GM23338 (cell line): Measurements from ENCODE around the gene COPB1. TPM values are rescaled to one million over a fixed set of nuclear protein-coding genes. Genes with fewer than 3 reads are reported as not detected.

Source experiments
- ATAC-seq: fragments of 200-7000 bp; cut with Tn5 transposase; 3 replicates; pipeline ENCODE4 v1.9.1; 2020
- DNase-seq: peaks from one replicate; pipeline ENCODE4 v3.0.0-alpha.2; 2015; ENCODE audit warnings: low spot score
- H2AFZ ChIP-seq: fragments of 200-600 bp; sonication (generic); 2 replicates; pipeline ENCODE4 v1.8.0; 2016; ENCODE audit warnings: antibody characterized with exemption, mild to moderate bottlenecking, moderate library complexity
- H3F3A ChIP-seq: fragments of 200-600 bp; sonication (generic); replicated peaks from 2 replicates; pipeline ENCODE4 v1.8.0; 2017; ENCODE audit warnings: antibody characterized with exemption, mixed run types, low read depth
- H3K27ac ChIP-seq: fragments of 200-600 bp; sonication (generic); 2 replicates; pipeline ENCODE4 v1.6.1; 2016; ENCODE audit warnings: low read depth
- H3K27me3 ChIP-seq: fragments of 200-600 bp; sonication (generic); 2 replicates; pipeline ENCODE4 v1.8.0; 2016; ENCODE audit warnings: mild to moderate bottlenecking, mixed run types, moderate library complexity; ENCODE audit not compliant: insufficient read depth
- H3K36me3 ChIP-seq: fragments of 200-600 bp; sonication (generic); 2 replicates; pipeline ENCODE4 v1.8.0; 2016; ENCODE audit warnings: mild to moderate bottlenecking; ENCODE audit not compliant: insufficient read depth
- H3K4me1 ChIP-seq: fragments of 200-600 bp; sonication (generic); 2 replicates; pipeline ENCODE4 v1.8.0; 2016; ENCODE audit warnings: mild to moderate bottlenecking, moderate library complexity; ENCODE audit not compliant: insufficient read depth
- H3K4me2 ChIP-seq: fragments of 200-600 bp; sonication (generic); 2 replicates; pipeline ENCODE4 v1.7.1; 2017; ENCODE audit warnings: mixed run types
- H3K4me3 ChIP-seq: fragments of 200-600 bp; sonication (generic); 2 replicates; pipeline ENCODE4 v1.6.1; 2016; ENCODE audit warnings: mixed run types
- H3K79me2 ChIP-seq: fragments of 200-600 bp; sonication (generic); replicated peaks from 2 replicates; pipeline ENCODE4 v1.8.0; 2017; ENCODE audit warnings: mild to moderate bottlenecking; ENCODE audit not compliant: insufficient read depth
- H3K9me2 ChIP-seq: fragments of 200-600 bp; sonication (generic); 2 replicates; pipeline ENCODE4 v1.8.0; 2017; ENCODE audit not compliant: insufficient read depth
- H4K20me1 ChIP-seq: fragments of 200-600 bp; sonication (generic); replicated peaks from 2 replicates; pipeline ENCODE4 v1.8.0; 2017; ENCODE audit warnings: mild to moderate bottlenecking; ENCODE audit not compliant: insufficient read depth
- H3K27ac Mint-ChIP-seq: 2 replicates; pipeline ENCODE4 v1.8.0; 2020; ENCODE audit warnings: inconsistent platforms, mild to moderate bottlenecking, moderate library complexity, mixed read lengths
- H3K27me3 Mint-ChIP-seq: 3 replicates; pipeline ENCODE4 v1.8.0; 2022; ENCODE audit warnings: low read depth, mild to moderate bottlenecking, moderate library complexity, mixed read lengths, inconsistent platforms; ENCODE audit not compliant: insufficient read depth, poor library complexity
- H3K36me3 Mint-ChIP-seq: 3 replicates; pipeline ENCODE4 v1.8.0; 2021; ENCODE audit warnings: low read depth, mild to moderate bottlenecking, inconsistent platforms, moderate library complexity, mixed read lengths
- H3K4me1 Mint-ChIP-seq: 3 replicates; pipeline ENCODE4 v1.8.0; 2020; ENCODE audit warnings: mild to moderate bottlenecking, inconsistent platforms, mixed read lengths
- H3K4me3 Mint-ChIP-seq: 3 replicates; pipeline ENCODE4 v1.8.0; 2021; ENCODE audit warnings: moderate library complexity, mild to moderate bottlenecking, inconsistent platforms, mixed read lengths
- H3K9me3 Mint-ChIP-seq: 3 replicates; pipeline ENCODE4 v1.8.0; 2020; ENCODE audit warnings: moderate library complexity, mild to moderate bottlenecking, inconsistent platforms, mixed read lengths
- CREB1 ChIP-seq: fragments of 250-450 bp; sonication (Bioruptor Pico); IDR thresholded peaks from 2 replicates; pipeline ENCODE4 v1.5.0; 2020; ENCODE audit warnings: low read depth, mild to moderate bottlenecking, moderate library complexity
- ETS1 ChIP-seq: IDR thresholded peaks from 2 replicates; pipeline ENCODE4 v1.6.1; 2016; ENCODE audit warnings: antibody characterized with exemption
- EZH2phosphoT487 ChIP-seq: fragments of 200-600 bp; sonication (generic); IDR thresholded peaks from one replicate; pipeline ENCODE4 v1.8.1; 2018; ENCODE audit warnings: antibody characterized with exemption; ENCODE audit not compliant: unreplicated experiment
- JUNB ChIP-seq: IDR thresholded peaks from one replicate; pipeline ENCODE4 v1.6.1; 2016; ENCODE audit warnings: antibody characterized with exemption; ENCODE audit not compliant: unreplicated experiment
- NANOG ChIP-seq: IDR thresholded peaks from 2 replicates; pipeline ENCODE4 v1.6.1; 2016; ENCODE audit warnings: antibody characterized with exemption, borderline replicate concordance
- POLR2AphosphoS5 ChIP-seq: IDR thresholded peaks from 2 replicates; pipeline ENCODE4 v1.6.1; 2016; ENCODE audit warnings: antibody characterized with exemption, low read depth
- STAT1 ChIP-seq: IDR thresholded peaks from one replicate; pipeline ENCODE4 v1.6.1; 2016; ENCODE audit warnings: antibody characterized with exemption; ENCODE audit not compliant: unreplicated experiment
- ZNF114 ChIP-seq: fragments of 250-450 bp; sonication (Bioruptor Pico); IDR thresholded peaks from 2 replicates; pipeline ENCODE4 v1.5.0; 2020; ENCODE audit warnings: mild to moderate bottlenecking, moderate library complexity
- ZNF331 ChIP-seq: fragments of 250-450 bp; sonication (Bioruptor Pico); IDR thresholded peaks from 2 replicates; pipeline ENCODE4 v1.5.0; 2020; ENCODE audit warnings: low read depth, mild to moderate bottlenecking, moderate library complexity
- ZNF462 ChIP-seq: fragments of 250-450 bp; sonication (Bioruptor Pico); IDR thresholded peaks from 2 replicates; pipeline ENCODE4 v1.5.0; 2020; ENCODE audit warnings: mild to moderate bottlenecking, moderate library complexity
- polyA plus RNA-seq: library from polyadenylated mRNA; unstranded; fragments of >200 nt; fragmentation: Nextera tagmentation; extraction: Ambion mirVana; gene quantifications from 2 replicates; pipeline ENCODE4 v1.2.1, GENCODE V29; 2016
- total RNA-seq: library from RNA; depleted of rRNA; stranded (reverse); fragments of >200 nt; shearing (Covaris generic); gene quantifications from 2 replicates; pipeline ENCODE4 v1.2.3, GENCODE V29; 2014
- TF ChIP-seq, protein P1 (sequence below): IDR thresholded peaks from one replicate; pipeline ENCODE4 v1.6.1; 2018; ENCODE audit warnings: antibody characterized with exemption; ENCODE audit not compliant: unreplicated experiment
- TF ChIP-seq, protein P2 (sequence below), 2 experiments: fragments of 200-600 bp in 1 of 2; sonication (generic) in 1 of 2; conservative IDR thresholded peaks; 2 replicates each; pipeline versions ENCODE4 v1.5.1 to v1.6.1; 2016 to 2017; ENCODE audit warnings: antibody characterized with exemption in 2 of 2, low read depth in 2 of 2, mild to moderate bottlenecking in 2 of 2, moderate library complexity in 1 of 2

Gene COPB1
- total and polyA plus RNA-seq, 2 experiments from 2014 or later, result 42.3 to 104 TPM

DNA sequence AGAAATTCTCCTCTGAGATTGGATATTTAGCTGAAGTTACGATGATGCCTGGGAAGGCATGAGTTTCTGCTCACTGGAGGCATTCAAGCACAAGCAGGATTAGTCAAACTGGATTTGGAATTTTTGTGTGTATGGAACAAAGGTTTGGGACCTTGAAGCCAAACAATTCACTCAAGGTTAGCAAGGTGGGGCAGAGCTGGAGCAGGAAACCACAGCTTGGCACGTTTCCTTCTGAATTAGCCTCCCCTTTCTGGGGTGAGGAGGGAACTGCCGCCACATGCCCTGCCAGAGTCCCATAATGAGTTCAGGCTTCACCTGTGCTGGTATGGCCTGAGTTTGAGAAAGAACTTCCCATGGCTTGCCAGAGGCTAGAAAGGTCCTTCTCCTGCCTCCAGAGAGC, 89.7 kb downstream of the COPB1 start:
- Histone ChIP-seq H3K27ac (no peak overlapping the region), H3K4me3 (no peak overlapping the region), H3F3A (peaks cover 3% of the 10 kb centered on the region; the same call in 1 of the 2 replicates), H3K79me2 (no peaks in the 10 kb centered on the region), H4K20me1 (no peaks in the 10 kb centered on the region), H3K27me3 (no peaks in the 10 kb centered on the region), H3K4me1 (peaks cover 57% of the 10 kb centered on the region), H3K4me2 (peak overlapping the region; percentile 49), H2AFZ (peak overlapping the region; percentile 82; the same call in 1 of the 2 replicates), H3K9me2 (no peaks in the 10 kb centered on the region), H3K36me3 (no peaks in the 10 kb centered on the region)
- H3K9me3 Mint-ChIP-seq, result no peaks in the 10 kb centered on the region
- H3K4me1 Mint-ChIP-seq, result peaks cover 68% of the 10 kb centered on the region
- TF ChIP-seq CREB1 (CRISPR knock-in tag) (no peak), ZNF114 (CRISPR knock-in tag) (no peak), STAT1 (no peak), ZNF462 (CRISPR knock-in tag) (no peak), JUNB (no peak), ETS1 (no peak), ZNF331 (CRISPR knock-in tag) (no peak), POLR2AphosphoS5 (no peak), NANOG (no peak), EZH2phosphoT487 (no peak)
- TF ChIP-seq, protein P1, sequence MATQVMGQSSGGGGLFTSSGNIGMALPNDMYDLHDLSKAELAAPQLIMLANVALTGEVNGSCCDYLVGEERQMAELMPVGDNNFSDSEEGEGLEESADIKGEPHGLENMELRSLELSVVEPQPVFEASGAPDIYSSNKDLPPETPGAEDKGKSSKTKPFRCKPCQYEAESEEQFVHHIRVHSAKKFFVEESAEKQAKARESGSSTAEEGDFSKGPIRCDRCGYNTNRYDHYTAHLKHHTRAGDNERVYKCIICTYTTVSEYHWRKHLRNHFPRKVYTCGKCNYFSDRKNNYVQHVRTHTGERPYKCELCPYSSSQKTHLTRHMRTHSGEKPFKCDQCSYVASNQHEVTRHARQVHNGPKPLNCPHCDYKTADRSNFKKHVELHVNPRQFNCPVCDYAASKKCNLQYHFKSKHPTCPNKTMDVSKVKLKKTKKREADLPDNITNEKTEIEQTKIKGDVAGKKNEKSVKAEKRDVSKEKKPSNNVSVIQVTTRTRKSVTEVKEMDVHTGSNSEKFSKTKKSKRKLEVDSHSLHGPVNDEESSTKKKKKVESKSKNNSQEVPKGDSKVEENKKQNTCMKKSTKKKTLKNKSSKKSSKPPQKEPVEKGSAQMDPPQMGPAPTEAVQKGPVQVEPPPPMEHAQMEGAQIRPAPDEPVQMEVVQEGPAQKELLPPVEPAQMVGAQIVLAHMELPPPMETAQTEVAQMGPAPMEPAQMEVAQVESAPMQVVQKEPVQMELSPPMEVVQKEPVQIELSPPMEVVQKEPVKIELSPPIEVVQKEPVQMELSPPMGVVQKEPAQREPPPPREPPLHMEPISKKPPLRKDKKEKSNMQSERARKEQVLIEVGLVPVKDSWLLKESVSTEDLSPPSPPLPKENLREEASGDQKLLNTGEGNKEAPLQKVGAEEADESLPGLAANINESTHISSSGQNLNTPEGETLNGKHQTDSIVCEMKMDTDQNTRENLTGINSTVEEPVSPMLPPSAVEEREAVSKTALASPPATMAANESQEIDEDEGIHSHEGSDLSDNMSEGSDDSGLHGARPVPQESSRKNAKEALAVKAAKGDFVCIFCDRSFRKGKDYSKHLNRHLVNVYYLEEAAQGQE, result no peak
- TF ChIP-seq, protein P2, sequence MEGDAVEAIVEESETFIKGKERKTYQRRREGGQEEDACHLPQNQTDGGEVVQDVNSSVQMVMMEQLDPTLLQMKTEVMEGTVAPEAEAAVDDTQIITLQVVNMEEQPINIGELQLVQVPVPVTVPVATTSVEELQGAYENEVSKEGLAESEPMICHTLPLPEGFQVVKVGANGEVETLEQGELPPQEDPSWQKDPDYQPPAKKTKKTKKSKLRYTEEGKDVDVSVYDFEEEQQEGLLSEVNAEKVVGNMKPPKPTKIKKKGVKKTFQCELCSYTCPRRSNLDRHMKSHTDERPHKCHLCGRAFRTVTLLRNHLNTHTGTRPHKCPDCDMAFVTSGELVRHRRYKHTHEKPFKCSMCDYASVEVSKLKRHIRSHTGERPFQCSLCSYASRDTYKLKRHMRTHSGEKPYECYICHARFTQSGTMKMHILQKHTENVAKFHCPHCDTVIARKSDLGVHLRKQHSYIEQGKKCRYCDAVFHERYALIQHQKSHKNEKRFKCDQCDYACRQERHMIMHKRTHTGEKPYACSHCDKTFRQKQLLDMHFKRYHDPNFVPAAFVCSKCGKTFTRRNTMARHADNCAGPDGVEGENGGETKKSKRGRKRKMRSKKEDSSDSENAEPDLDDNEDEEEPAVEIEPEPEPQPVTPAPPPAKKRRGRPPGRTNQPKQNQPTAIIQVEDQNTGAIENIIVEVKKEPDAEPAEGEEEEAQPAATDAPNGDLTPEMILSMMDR (conservative IDR thresholded peaks at IDR 0.05; ENCODE audit: low read depth in 2 of 2), result no peak
- no peak overlapping the region for H3K27ac Mint-ChIP-seq
- no peak for ATAC-seq
- no peak overlapping the region for H3K4me3 Mint-ChIP-seq
- H3K27me3 Mint-ChIP-seq, result peaks cover 9% of the 10 kb centered on the region
- DNase-seq, result no peak
- no peaks in the 10 kb centered on the region for H3K36me3 Mint-ChIP-seq
